Neural cell (in vitro differentiated cells): Measurements from ENCODE around the gene CRACDL. TPM values are rescaled to one million over a fixed set of nuclear protein-coding genes. Genes with fewer than 3 reads are reported as not detected.

Experiments
- H2AFZ ChIP-seq: fragments of 200-600, 300-800 bp; sonication (generic), shearing (Covaris generic); 2 replicates; pipeline ENCODE4 v1.6.0; 2014; ENCODE audit warnings: low read depth, mild to moderate bottlenecking, antibody characterized with exemption, low read length, moderate library complexity
- H3F3A ChIP-seq: fragments of 200-600 bp; shearing (Covaris generic); 2 replicates; pipeline ENCODE4 v1.6.1; 2016; ENCODE audit warnings: mild to moderate bottlenecking, moderate library complexity, mixed read lengths, antibody characterized with exemption, low read length; ENCODE audit not compliant: insufficient read depth, poor library complexity, severe bottlenecking
- H3K27ac ChIP-seq: fragments of 200-600, 300-800 bp; sonication (generic), shearing (Covaris generic); 2 replicates; pipeline ENCODE4 v1.5.1; 2014; ENCODE audit warnings: mild to moderate bottlenecking, low read length, moderate library complexity
- H3K27me3 ChIP-seq: fragments of 300-800, 200-600 bp; sonication (generic), shearing (Covaris generic); 2 replicates; pipeline ENCODE4 v1.6.0; 2014; ENCODE audit warnings: mild to moderate bottlenecking, low read depth, low read length, moderate library complexity; ENCODE audit not compliant: insufficient read depth
- H3K36me3 ChIP-seq: fragments of 300-800, 200-600 bp; sonication (generic), shearing (Covaris generic); 2 replicates; pipeline ENCODE4 v1.5.1; 2014; ENCODE audit warnings: mild to moderate bottlenecking, antibody characterized with exemption, low read length, moderate library complexity; ENCODE audit not compliant: insufficient read depth
- H3K4me2 ChIP-seq: fragments of 300-800, 200-600 bp; sonication (generic), shearing (Covaris generic); 2 replicates; pipeline ENCODE4 v1.6.0; 2014; ENCODE audit warnings: mild to moderate bottlenecking, low read length
- H3K4me3 ChIP-seq: fragments of 300-800, 200-600 bp; sonication (generic), shearing (Covaris generic); 2 replicates; pipeline ENCODE4 v1.5.1; 2014; ENCODE audit warnings: mild to moderate bottlenecking, low read length, moderate library complexity
- H3K79me2 ChIP-seq: fragments of 200-600 bp; shearing (Covaris generic); replicated peaks from 2 replicates; pipeline ENCODE4 v1.6.0; 2014; ENCODE audit warnings: mild to moderate bottlenecking, low read length, moderate library complexity; ENCODE audit not compliant: insufficient read depth
- H3K9ac ChIP-seq: fragments of 300-800, 200-600 bp; sonication (generic), shearing (Covaris generic); 2 replicates; pipeline ENCODE4 v1.6.1; 2016; ENCODE audit warnings: mild to moderate bottlenecking, low read length, mixed read lengths
- H3K9me2 ChIP-seq: fragments of 200-600 bp; shearing (Covaris generic); 2 replicates; pipeline ENCODE4 v1.6.1; 2016; ENCODE audit warnings: mild to moderate bottlenecking, low read length, mixed read lengths; ENCODE audit not compliant: insufficient read depth
- H3K9me3 ChIP-seq: fragments of 200-600, 300-800 bp; sonication (generic), shearing (Covaris generic); 2 replicates; pipeline ENCODE4 v1.6.1; 2016; ENCODE audit warnings: mild to moderate bottlenecking, mixed run types, low read length, moderate library complexity, mixed read lengths
- H4K20me1 ChIP-seq: fragments of 200-600 bp; shearing (Covaris generic); 2 replicates; pipeline ENCODE4 v1.6.1; 2016; ENCODE audit warnings: mild to moderate bottlenecking, mixed run types; ENCODE audit not compliant: insufficient read depth
- EP300 ChIP-seq: fragments of 450-650 bp; conservative IDR thresholded peaks from 2 replicates; pipeline ENCODE4 v1.6.1; 2014; ENCODE audit warnings: antibody characterized with exemption, mild to moderate bottlenecking, moderate library complexity; ENCODE audit not compliant: poor library complexity, severe bottlenecking
- EZH2 ChIP-seq: fragments of 200-600, 300-800 bp; shearing (Covaris generic), sonication (generic); IDR thresholded peaks from 2 replicates; pipeline ENCODE4 v1.6.1; 2014; ENCODE audit warnings: antibody characterized with exemption, low read length, borderline replicate concordance, mild to moderate bottlenecking; ENCODE audit not compliant: insufficient read depth, poor library complexity, severe bottlenecking
- MXI1 ChIP-seq: fragments of 450-650 bp; conservative IDR thresholded peaks from 2 replicates; pipeline ENCODE4 v1.6.1; 2014; ENCODE audit warnings: antibody characterized with exemption, mild to moderate bottlenecking; ENCODE audit not compliant: poor library complexity, severe bottlenecking
- POLR2AphosphoS5 ChIP-seq: IDR thresholded peaks from 2 replicates; pipeline ENCODE4 v1.6.1; 2012
- RAD21 ChIP-seq: fragments of 450-650 bp; conservative IDR thresholded peaks from 2 replicates; pipeline ENCODE4 v1.6.1; 2014; ENCODE audit warnings: antibody characterized with exemption, mild to moderate bottlenecking, moderate library complexity
- SMC3 ChIP-seq: fragments of 450-650 bp; conservative IDR thresholded peaks from 2 replicates; pipeline ENCODE4 v1.6.1; 2014; ENCODE audit warnings: antibody characterized with exemption, mild to moderate bottlenecking, moderate library complexity; ENCODE audit not compliant: poor library complexity
- TAF1 ChIP-seq: IDR thresholded peaks from 2 replicates; pipeline ENCODE4 v1.6.1; 2012; ENCODE audit warnings: low read depth
- polyA plus RNA-seq: library from polyadenylated mRNA; depleted of rRNA; stranded (reverse); fragments of >200 nt; gene quantifications from 2 replicates; pipeline ENCODE4 v1.2.3, GENCODE V29; 2014
- TF ChIP-seq, protein P1 (sequence below): IDR thresholded peaks from 2 replicates; pipeline ENCODE4 v1.6.1; 2012; ENCODE audit warnings: borderline replicate concordance
- TF ChIP-seq, protein P2 (sequence below): fragments of 450-650 bp; IDR thresholded peaks from 2 replicates; pipeline ENCODE4 v1.5.1; 2014; ENCODE audit warnings: antibody characterized with exemption, mild to moderate bottlenecking, moderate library complexity; ENCODE audit not compliant: poor library complexity, severe bottlenecking

CRACDL gene
- polyA plus RNA-seq, 1 donor from 2014 or later: 0.85 TPM

DNA sequence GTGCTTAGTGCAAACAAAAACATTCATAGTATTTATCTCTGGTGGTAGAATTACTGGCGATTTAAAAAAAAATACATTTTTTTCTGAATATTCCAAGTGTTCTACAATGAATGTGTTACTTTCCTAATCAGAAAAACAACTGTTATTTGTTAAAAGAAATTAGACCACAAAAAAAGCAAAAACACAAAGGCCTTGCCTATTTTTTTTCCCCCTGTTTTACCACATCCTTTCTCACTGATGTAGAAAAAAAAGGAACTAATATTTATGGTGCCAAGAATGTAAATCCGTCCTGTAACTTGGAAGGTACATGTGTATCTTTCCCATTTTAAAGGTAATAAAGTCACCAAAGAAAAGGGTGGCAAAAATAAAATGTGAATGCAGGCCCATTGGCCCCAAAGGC is 176.7 kb downstream of the CRACDL start:
- Histone ChIP-seq H4K20me1 (no peaks in the 10 kb centered on the region), H3K36me3 (no peaks in the 10 kb centered on the region), H3K4me2 (no peak overlapping the region), H3K4me3 (no peak overlapping the region), H3K27ac (no peak overlapping the region), H3K9me3 (no peaks in the 10 kb centered on the region), H2AFZ (no peak overlapping the region), H3F3A (no peaks in the 10 kb centered on the region), H3K79me2 (no peaks in the 10 kb centered on the region), H3K27me3 (no peaks in the 10 kb centered on the region), H3K9me2 (no peaks in the 10 kb centered on the region), H3K9ac (no peak overlapping the region)
- no peak for TF ChIP-seq POLR2AphosphoS5
- no peak for TF ChIP-seq EZH2
- TF ChIP-seq, protein P1, sequence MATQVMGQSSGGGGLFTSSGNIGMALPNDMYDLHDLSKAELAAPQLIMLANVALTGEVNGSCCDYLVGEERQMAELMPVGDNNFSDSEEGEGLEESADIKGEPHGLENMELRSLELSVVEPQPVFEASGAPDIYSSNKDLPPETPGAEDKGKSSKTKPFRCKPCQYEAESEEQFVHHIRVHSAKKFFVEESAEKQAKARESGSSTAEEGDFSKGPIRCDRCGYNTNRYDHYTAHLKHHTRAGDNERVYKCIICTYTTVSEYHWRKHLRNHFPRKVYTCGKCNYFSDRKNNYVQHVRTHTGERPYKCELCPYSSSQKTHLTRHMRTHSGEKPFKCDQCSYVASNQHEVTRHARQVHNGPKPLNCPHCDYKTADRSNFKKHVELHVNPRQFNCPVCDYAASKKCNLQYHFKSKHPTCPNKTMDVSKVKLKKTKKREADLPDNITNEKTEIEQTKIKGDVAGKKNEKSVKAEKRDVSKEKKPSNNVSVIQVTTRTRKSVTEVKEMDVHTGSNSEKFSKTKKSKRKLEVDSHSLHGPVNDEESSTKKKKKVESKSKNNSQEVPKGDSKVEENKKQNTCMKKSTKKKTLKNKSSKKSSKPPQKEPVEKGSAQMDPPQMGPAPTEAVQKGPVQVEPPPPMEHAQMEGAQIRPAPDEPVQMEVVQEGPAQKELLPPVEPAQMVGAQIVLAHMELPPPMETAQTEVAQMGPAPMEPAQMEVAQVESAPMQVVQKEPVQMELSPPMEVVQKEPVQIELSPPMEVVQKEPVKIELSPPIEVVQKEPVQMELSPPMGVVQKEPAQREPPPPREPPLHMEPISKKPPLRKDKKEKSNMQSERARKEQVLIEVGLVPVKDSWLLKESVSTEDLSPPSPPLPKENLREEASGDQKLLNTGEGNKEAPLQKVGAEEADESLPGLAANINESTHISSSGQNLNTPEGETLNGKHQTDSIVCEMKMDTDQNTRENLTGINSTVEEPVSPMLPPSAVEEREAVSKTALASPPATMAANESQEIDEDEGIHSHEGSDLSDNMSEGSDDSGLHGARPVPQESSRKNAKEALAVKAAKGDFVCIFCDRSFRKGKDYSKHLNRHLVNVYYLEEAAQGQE: no peak
- TF ChIP-seq EP300: no peak
- TF ChIP-seq, protein P2, sequence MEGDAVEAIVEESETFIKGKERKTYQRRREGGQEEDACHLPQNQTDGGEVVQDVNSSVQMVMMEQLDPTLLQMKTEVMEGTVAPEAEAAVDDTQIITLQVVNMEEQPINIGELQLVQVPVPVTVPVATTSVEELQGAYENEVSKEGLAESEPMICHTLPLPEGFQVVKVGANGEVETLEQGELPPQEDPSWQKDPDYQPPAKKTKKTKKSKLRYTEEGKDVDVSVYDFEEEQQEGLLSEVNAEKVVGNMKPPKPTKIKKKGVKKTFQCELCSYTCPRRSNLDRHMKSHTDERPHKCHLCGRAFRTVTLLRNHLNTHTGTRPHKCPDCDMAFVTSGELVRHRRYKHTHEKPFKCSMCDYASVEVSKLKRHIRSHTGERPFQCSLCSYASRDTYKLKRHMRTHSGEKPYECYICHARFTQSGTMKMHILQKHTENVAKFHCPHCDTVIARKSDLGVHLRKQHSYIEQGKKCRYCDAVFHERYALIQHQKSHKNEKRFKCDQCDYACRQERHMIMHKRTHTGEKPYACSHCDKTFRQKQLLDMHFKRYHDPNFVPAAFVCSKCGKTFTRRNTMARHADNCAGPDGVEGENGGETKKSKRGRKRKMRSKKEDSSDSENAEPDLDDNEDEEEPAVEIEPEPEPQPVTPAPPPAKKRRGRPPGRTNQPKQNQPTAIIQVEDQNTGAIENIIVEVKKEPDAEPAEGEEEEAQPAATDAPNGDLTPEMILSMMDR: no peak
- TF ChIP-seq RAD21: no peak
- no peak for TF ChIP-seq MXI1
- no peak for TF ChIP-seq SMC3
- no peak for TF ChIP-seq TAF1

DNA sequence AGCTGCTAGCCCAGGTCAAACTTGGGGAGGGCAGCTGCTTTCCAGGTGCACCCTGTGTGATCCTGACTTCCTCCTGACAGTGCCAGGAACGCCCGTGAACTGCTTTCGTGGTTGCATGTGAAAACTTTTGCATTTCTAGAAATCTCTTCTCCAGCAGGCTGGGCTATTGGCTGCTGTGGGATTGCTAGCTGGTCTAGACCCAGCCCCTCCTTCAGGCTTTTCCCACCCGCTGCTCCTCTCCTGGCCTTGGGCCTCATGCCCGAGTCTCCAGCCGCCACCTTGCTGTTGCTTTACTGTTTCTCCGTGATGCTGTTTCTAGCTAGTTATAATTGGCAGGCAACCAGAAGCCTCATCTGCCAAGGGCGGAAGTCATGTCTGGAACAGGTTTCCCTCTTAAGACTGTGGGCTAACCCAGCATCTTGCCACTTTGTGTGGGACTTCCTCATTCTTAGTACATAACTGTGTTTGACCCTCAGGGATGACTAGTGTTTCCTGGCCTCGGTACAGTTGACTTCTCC is 178.1 kb downstream of the CRACDL start:
- Histone ChIP-seq H3K79me2 (no peaks in the 10 kb centered on the region), H3K9ac (no peak overlapping the region), H3K4me2 (no peak overlapping the region), H3K27me3 (no peaks in the 10 kb centered on the region), H3K9me2 (no peaks in the 10 kb centered on the region), H3F3A (no peaks in the 10 kb centered on the region), H4K20me1 (no peaks in the 10 kb centered on the region), H2AFZ (no peak overlapping the region), H3K36me3 (no peaks in the 10 kb centered on the region), H3K4me3 (no peak overlapping the region), H3K27ac (no peak overlapping the region), H3K9me3 (no peaks in the 10 kb centered on the region)
- TF ChIP-seq TAF1: no peak
- no peak for TF ChIP-seq EZH2
- TF ChIP-seq, protein P2: no peak
- TF ChIP-seq, protein P1: no peak
- TF ChIP-seq MXI1: no peak
- TF ChIP-seq POLR2AphosphoS5: no peak
- no peak for TF ChIP-seq RAD21
- TF ChIP-seq SMC3: no peak
